ENCODE measurements around the gene AIG1.
"Not testable (repeated sequence)": the region's sequence is repeated elsewhere in the genome, so short reads cannot be mapped to it uniquely, and the experiment has no call there.

Gene AIG1

DNA sequence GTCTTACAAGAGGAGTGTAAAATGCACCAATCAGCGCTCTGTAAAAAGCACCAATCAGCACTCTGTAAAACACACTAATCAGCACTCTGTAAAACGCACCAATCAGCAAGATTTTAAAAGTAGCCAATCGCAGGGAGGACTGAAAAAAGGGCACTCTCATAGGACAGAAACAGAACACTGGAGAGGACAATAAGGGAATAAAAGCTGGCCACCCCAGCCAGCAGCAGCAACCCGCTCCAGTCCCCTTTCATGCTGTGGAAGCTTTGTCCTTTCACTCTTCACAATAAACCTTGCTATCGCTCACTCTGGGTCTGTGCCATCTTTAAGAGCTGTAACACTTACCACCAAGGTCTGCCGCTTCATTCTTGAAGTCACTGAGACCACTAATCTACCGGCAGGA lies 1.7 kb upstream of the AIG1 start:
- no peak for DNase-seq (ENCODE audit: low read depth)

- DNase-seq (ENCODE audit: low read depth): no peak
Measured at GRCh38 chr6:143059663-143060353, 881 bp upstream of the AIG1 start.

- DNase-seq (ENCODE audit: low read depth): peak; percentile 55
Measured at GRCh38 chr6:143060354-143060805, 309 bp upstream of the AIG1 start.

- DNase-seq (ENCODE audit: low read depth): no peak
Measured at GRCh38 chr6:143061597-143062385, 1.1 kb downstream of the AIG1 start.

- DNase-seq (ENCODE audit: low read depth): no peak
Measured at GRCh38 chr6:143062551-143062950, 1.9 kb downstream of the AIG1 start.

DNA sequence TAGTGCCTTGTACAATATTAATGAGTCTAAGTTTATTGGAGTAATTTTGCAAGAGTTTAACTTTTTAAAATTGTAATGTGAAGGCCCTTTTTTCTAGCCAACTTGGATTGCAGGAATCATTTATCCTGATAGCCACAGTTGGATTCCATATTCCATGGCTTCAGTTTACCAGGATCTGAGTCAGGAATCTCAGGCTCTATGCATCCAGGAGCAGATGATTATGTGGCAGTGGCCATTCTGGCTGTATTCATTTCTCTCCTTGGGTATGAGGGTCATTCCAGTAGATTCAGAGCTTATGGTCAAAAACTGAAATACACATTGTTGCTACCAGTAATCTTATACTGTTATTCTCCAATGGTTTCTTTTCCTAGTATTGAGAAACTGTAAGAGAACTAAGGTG lies 2.9 kb downstream of the AIG1 start:
- DNase-seq (ENCODE audit: low read depth): no peak

DNA sequence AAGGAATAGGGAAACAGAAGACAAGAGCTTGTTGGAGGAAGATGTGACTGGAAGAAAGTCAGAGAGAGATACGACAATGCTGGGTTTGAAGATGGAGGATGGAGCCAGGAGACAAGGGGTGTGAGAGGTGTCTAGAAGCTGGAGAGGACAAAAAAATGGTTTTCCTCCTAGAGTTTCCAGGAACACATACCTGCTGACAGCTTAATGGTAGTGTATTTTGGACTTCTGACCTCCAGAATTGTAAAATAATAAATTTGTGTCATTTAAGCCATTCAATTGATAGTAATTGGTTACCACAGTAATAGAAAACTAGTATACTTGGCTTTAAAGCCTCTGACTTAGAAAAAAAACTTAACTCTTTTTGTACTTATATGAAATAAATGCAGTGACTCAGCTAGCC lies 3.6 kb downstream of the AIG1 start:
- no peak for DNase-seq (ENCODE audit: low read depth)

- DNase-seq (ENCODE audit: low read depth): no peak
Measured at GRCh38 chr6:143064951-143065683, 4.4 kb downstream of the AIG1 start.

- DNase-seq (ENCODE audit: low read depth): no peak
Measured at GRCh38 chr6:143068001-143068400, 7.3 kb downstream of the AIG1 start.

GRCh38 chr6:143074101-143074500 lies 13.4 kb downstream of the AIG1 start:
- DNase-seq (ENCODE audit: low read depth): no peak

GRCh38 chr6:143074670-143075318 lies 14.1 kb downstream of the AIG1 start:
- DNase-seq (ENCODE audit: low read depth): no peak

DNA sequence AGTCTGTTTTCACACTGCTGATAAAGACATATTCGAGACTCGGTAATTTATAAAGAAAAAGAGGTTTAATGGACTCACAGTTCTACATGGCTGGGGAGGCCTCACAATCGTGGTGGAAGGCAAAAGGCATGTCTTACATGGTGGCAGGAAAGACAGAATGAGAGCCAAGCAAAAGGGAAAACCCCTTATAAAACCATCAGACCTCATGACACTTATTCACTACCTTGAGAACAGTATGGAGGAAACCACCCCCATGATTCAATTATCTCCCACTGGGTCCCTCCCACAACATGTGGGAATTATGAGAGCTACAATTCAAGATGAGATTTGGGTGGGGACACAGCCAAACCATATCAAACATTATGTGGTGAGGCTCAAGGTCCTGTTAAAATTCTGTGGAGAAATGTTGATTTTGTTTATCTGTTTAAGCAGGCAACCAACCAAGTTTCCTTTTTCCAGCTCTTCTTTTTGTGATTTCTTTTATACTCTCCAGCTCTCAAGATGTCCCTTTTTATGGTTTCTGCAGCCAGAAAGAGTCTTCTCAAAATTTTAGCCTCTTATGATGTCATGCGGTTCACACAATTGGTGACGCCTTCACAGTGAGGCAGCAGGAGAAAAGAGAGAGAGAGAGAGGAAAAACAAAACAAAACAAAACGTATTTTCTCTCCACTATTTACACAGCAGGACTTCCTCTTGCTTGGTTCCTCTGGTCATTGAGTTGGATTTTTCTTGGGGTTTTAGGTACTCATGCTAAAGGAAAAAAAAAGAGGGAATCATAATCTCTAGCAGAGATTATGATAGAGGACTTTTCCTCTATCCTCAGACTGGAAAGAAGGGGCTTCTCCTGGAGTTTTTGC lies 18.0 kb downstream of the AIG1 start:
- DNase-seq (ENCODE audit: low read depth): no peak

DNA sequence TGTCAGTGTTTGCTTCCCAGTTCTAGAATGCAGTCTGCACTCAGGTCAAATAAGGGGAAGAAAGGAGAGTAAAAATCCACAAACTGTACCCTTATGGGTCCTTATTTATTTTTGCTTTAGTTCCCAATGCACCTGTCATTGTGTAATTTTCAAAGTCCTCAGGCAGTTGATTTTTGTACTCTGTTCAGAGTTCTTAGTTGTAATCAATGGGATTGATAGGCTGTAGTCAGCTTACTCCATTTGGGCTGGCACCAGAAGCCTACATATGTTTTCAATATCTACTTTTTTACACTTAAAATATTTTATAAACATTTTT lies 18.6 kb downstream of the AIG1 start:
- no peak for DNase-seq (ENCODE audit: low read depth)

GRCh38 chr6:143082274-143082673 lies 21.6 kb downstream of the AIG1 start:
- DNase-seq (ENCODE audit: low read depth): not testable (repeated sequence)

- DNase-seq (ENCODE audit: low read depth): not testable (repeated sequence)
Measured at GRCh38 chr6:143084019-143084418, 23.3 kb downstream of the AIG1 start.

GRCh38 chr6:143087335-143087734 lies 26.6 kb downstream of the AIG1 start:
- DNase-seq (ENCODE audit: low read depth): not testable (repeated sequence)

- DNase-seq (ENCODE audit: low read depth): no peak
Measured at GRCh38 chr6:143087856-143088255, 27.2 kb downstream of the AIG1 start.

GRCh38 chr6:143090314-143091044 lies 29.8 kb downstream of the AIG1 start:
- DNase-seq (ENCODE audit: low read depth): no peak

DNA sequence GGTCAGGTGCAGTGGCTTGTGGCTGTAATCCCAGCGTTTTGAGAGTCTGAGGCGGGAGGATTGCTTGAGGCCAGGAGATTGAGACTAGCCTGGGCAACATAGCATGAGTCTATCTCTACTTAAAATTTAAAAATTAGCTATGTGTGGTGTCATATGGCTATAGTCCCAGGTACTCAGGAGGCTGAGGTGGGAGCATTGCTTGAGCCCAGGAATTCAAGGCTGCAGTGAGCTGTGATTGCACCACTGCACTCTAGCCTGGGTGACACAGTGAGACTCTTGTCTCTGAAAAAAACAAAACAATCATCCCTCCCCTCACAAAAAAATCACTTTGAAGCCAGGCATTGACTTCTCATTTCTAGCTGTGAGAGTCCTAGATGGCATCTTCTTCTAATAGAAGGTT lies 32.1 kb downstream of the AIG1 start:
- DNase-seq (ENCODE audit: low read depth): no peak

DNA sequence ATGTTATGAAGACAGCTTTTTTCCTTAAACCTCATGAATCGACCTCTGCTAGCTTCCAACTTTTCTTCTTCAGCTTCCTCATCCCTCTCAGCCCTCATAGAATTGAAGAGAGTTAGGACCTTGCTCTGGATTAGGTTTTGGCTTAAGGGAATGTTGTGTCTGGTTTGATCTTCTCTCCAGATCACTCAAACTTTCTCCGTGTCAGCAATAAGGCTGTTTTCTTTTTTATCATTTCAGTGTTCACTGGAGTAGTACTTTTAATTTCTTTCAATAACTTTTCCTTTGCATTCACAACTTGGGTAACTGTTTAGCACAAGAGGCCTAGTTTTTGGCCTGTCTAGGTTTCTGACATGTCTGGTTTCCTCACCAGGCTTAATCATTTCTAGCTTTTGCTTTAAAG lies 32.6 kb downstream of the AIG1 start:
- no peak for DNase-seq (ENCODE audit: low read depth)

GRCh38 chr6:143096403-143096802 lies 35.7 kb downstream of the AIG1 start:
- DNase-seq (ENCODE audit: low read depth): no peak
